ENCODE results near the gene LIG1. TPM values are rescaled to one million over a fixed set of nuclear protein-coding genes. Genes with fewer than 3 reads are reported as not detected.

LIG1 gene
- total RNA-seq, 1 experiment from 2014 or later: 116 TPM

- DNase-seq: no peak
- ChIA-PET POLR2A (ENCODE audit: unreplicated experiment) (interaction anchor here (0.6 kb wide), 1 partner anchor 24 kb away, joined by 5 read pairs; no protein-coding TSS in a partner anchor), CTCF (no interaction called here)
- no peak overlapping the region for H3K4me3 ChIP-seq
- H3K9me2 ChIP-seq (ENCODE audit: insufficient read depth): no peaks in the 10 kb centered on the region
- intact Hi-C loops (cut with micrococcal nuclease; ENCODE audit: unreplicated experiment): no loop called here
- no peak for TF ChIP-seq EZH2 (IDR thresholded peaks at IDR 0.05; ENCODE audit: low read depth)
- no peak for TF ChIP-seq CTCF (conservative IDR thresholded peaks at IDR 0.05)
- H3K27me3 ChIP-seq (ENCODE audit: insufficient read depth, low read depth): no peaks in the 10 kb centered on the region
- peaks cover 23% of the 10 kb centered on the region for H3K79me2 ChIP-seq (ENCODE audit: low read depth)
- no peak overlapping the region for H2AFZ ChIP-seq
- BruUV-seq (replicated peaks): no TSS peak
- H4K20me1 ChIP-seq (ENCODE audit: insufficient read depth): no peaks in the 10 kb centered on the region
- no peak overlapping the region for H3K4me2 ChIP-seq
- H3K9me3 ChIP-seq (ENCODE audit: insufficient read depth, low read depth): no peaks in the 10 kb centered on the region
- H3K4me1 ChIP-seq (replicated peaks; ENCODE audit: insufficient read depth): peaks cover 8% of the 10 kb centered on the region; the same call in 1 of the 2 replicates
- H3K36me3 ChIP-seq (ENCODE audit: low read depth): peaks cover 17% of the 10 kb centered on the region; the same call in 1 of the 2 replicates
- H3K27ac ChIP-seq: no peak overlapping the region
- H3F3A ChIP-seq (ENCODE audit: insufficient read depth, low read depth): peaks cover 4% of the 10 kb centered on the region; the same call in 1 of the 2 replicates
These were observed 5.4 kb upstream of the LIG1 start for GRCh38 chr19:48175578-48175977.

GRCh38 chr19:48174445-48175030 is 4.4 kb upstream of the LIG1 start:
- Histone ChIP-seq H3K4me1 (replicated peaks; ENCODE audit: insufficient read depth) (peaks cover 8% of the 10 kb centered on the region; the same call in 1 of the 2 replicates), H3K36me3 (ENCODE audit: low read depth) (peaks cover 17% of the 10 kb centered on the region; the same call in 1 of the 2 replicates), H2AFZ (no peak overlapping the region), H3K9me2 (ENCODE audit: insufficient read depth) (no peaks in the 10 kb centered on the region), H3F3A (ENCODE audit: insufficient read depth, low read depth) (peaks cover 4% of the 10 kb centered on the region; the same call in 1 of the 2 replicates), H3K27ac (no peak overlapping the region), H3K27me3 (ENCODE audit: insufficient read depth, low read depth) (no peaks in the 10 kb centered on the region), H3K79me2 (ENCODE audit: low read depth) (peaks cover 23% of the 10 kb centered on the region), H3K9me3 (ENCODE audit: insufficient read depth, low read depth) (no peaks in the 10 kb centered on the region), H4K20me1 (ENCODE audit: insufficient read depth) (no peaks in the 10 kb centered on the region), H3K4me3 (no peak overlapping the region), H3K4me2 (no peak overlapping the region)
- DNase-seq: no peak
- CTCF ChIA-PET: interaction anchor here (0.5 kb wide), 1 partner anchor 90 kb away, joined by 3 read pairs; no protein-coding TSS in a partner anchor
- no TSS peak for BruUV-seq (replicated peaks)
- POLR2A ChIA-PET (ENCODE audit: unreplicated experiment): no interaction called here
- TF ChIP-seq EZH2 (IDR thresholded peaks at IDR 0.05; ENCODE audit: low read depth) (no peak), CTCF (conservative IDR thresholded peaks at IDR 0.05) (no peak)
- intact Hi-C loops (cut with micrococcal nuclease; ENCODE audit: unreplicated experiment): no loop called here

- ChIA-PET POLR2A (ENCODE audit: unreplicated experiment) (no interaction called here), CTCF (no interaction called here)
- no peak overlapping the region for H3K27ac ChIP-seq
- H3K9me2 ChIP-seq (ENCODE audit: insufficient read depth): no peaks in the 10 kb centered on the region
- H3K36me3 ChIP-seq (ENCODE audit: low read depth): peaks cover 17% of the 10 kb centered on the region; the same call in 1 of the 2 replicates
- no peak overlapping the region for H2AFZ ChIP-seq
- no peak for TF ChIP-seq CTCF (conservative IDR thresholded peaks at IDR 0.05)
- no peak for TF ChIP-seq EZH2 (IDR thresholded peaks at IDR 0.05; ENCODE audit: low read depth)
- no peak for DNase-seq
- H3K9me3 ChIP-seq (ENCODE audit: insufficient read depth, low read depth): no peaks in the 10 kb centered on the region
- H3K4me3 ChIP-seq: peak overlapping the region; percentile 96; the same call in 1 of the 2 replicates
- H3F3A ChIP-seq (ENCODE audit: insufficient read depth, low read depth): peaks cover 10% of the 10 kb centered on the region; the same call in 1 of the 2 replicates
- H3K79me2 ChIP-seq (ENCODE audit: low read depth): peaks cover 49% of the 10 kb centered on the region
- peak overlapping the region; percentile 96 for H3K4me2 ChIP-seq
- H3K27me3 ChIP-seq (ENCODE audit: insufficient read depth, low read depth): no peaks in the 10 kb centered on the region
- no peaks in the 10 kb centered on the region; the same call in 1 of the 2 replicates for H4K20me1 ChIP-seq (ENCODE audit: insufficient read depth)
- H3K4me1 ChIP-seq (replicated peaks; ENCODE audit: insufficient read depth): peaks cover 17% of the 10 kb centered on the region
- intact Hi-C loops (cut with micrococcal nuclease; ENCODE audit: unreplicated experiment): no loop called here
- no TSS peak for BruUV-seq (replicated peaks)
These were observed 1.6 kb upstream of the LIG1 start for GRCh38 chr19:48171710-48172109.

All from PC-9 (cell line).